Activated CD4-positive, alpha-beta T cell treated with anti-CD3 and anti-CD28 coated beads, Interleukin-2, amount 50 U/mL, for 4 hours (primary cell): Measurements from ENCODE around the gene ZFAND2A.
A peak's percentile ranks its signal among the peaks of the same experiment; 100 is the strongest.
"Not testable (repeated sequence)": the region's sequence is repeated elsewhere in the genome, so short reads cannot be mapped to it uniquely, and the experiment has no call there.

ENCODE experiments used
- DNase-seq, 2 experiments: peaks; one replicate each; pipeline ENCODE4 v3.0.0-alpha.2; 2020

Gene ZFAND2A

GRCh38 chr7:1150400-1151002 is 9.5 kb downstream of the ZFAND2A start:
- no peak for DNase-seq

- no peak for DNase-seq
Measured at GRCh38 chr7:1149351-1149794, 10.6 kb downstream of the ZFAND2A start.

DNA sequence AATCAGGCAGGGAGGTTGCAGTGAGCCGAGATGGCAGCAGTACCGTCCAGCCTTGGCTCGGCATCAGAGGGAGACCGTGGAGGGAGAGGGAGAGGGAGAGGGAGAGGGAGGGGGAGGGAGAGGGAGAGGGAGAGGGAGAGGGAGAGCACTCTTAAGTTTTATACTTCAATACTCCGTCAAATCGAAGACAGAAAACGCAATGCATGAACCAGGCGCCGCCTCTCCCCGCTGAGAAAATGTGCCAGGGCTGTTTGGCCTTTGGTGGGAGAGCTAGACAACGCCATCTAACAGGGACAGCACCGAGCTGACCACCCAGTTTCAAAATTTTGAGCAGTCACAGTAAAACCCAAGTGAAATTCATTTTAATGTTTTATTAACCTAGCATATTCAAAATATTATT is 12.1 kb downstream of the ZFAND2A start:
- not testable (repeated sequence) for DNase-seq

- no peak for DNase-seq
Measured at GRCh38 chr7:1144269-1144771, 15.7 kb downstream of the ZFAND2A start.

DNA sequence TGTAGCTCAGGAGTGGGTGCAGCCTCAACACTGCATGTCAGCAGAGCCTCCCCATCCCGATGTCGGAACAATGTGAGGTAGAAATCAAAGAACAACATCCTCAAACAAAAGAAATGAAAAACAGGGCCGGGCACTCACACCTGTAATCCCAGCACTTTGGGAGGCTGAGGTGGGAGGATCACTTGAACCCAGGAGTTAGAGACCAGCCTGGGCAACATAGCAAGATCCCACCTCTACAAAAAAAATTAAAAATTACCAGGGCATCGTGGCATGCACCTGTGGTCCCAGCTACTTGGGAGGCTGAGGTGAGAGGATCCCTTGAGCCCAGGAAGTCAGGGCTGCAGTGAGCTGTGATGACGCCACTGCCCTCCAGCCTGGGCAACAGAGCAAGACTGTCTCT is 17.0 kb downstream of the ZFAND2A start:
- DNase-seq: not testable (repeated sequence)

GRCh38 chr7:1142051-1142635 is 17.9 kb downstream of the ZFAND2A start:
- DNase-seq: no peak

DNA sequence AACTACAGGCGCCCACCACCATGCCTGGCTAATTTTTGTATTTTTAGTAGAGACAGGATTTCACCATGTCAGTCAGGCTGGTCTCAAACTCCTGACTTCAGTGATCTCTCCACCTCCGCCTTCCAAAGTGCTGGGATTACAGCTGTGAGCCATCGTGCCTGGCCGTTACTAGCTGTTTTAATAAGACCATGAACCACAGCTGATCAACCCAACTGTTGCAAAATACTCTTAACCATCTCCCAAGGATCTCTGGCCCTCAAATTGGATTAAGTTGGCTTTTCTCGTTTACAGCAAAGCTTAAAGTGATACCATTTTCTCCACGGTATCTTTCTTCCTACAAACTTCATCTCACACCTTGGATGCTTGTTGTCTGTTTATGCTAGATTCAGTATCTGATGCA is 18.3 kb downstream of the ZFAND2A start:
- DNase-seq: no peak

DNA sequence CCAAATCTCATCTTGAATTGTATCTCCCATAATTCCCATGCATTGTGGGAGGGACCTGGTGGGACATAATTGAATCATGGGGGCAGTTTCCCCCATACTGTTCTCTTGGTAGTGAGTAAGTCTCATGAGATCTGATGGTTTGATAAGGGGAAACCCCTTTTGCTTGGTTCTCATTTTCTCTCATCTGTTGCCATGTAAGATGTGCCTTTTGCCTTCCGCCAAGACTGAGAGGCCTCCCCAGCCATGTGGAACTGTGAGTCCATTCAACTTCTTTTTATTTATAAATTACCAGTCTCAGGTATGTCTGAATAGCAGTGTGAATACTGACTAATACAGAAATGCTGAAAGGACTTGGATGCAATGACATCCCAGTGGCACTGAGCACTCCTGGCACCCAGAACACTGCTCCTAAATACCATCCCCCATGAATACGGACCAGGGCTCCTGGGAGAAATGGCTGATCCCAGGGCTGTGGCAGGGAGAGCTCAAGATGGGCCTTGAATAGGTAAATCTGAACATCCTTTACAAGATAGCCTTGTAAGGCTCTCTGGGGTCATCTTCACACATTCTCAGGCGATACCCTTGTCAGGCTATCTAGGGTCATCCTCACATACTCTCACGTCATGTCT is 19.4 kb downstream of the ZFAND2A start:
- DNase-seq: no peak

DNA sequence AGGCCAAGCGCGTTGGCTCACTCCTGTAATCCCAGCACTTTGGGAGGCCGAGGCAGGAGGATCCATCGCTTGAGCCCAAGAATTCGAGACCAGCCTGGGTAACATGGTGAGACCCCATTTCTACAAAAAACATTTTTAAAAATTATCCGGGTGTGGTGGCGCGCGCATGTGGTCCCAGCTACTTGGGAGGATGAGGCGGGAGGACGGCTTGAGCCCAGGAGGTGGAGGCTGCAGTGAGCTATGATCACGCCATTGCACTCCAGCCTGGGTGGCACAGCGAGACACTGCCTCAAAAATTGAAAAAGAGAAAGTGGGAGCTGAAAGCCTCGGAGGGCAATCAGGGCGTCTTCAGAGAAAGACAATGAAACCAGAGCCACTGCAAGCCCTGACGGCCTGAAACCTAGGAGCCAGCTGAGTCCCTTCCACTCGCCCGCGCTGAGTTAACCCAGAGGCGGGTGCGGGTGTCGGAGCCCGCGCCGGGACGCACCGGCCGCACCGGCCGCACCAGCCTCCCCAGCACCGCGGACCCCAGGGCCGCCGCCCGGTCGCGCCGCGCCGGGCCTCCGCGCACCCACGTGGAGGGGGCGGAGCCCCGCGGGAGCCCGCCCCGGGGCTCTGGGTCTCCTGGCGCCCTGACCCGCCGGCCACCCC is 22.4 kb downstream of the ZFAND2A start:
- DNase-seq: peak in 1 of 2 experiments; percentile 12

- no peak for DNase-seq
Measured at GRCh38 chr7:1136841-1137516, 23.0 kb downstream of the ZFAND2A start.

GRCh38 chr7:1134951-1135350 is 25.0 kb downstream of the ZFAND2A start:
- no peak for DNase-seq

DNA sequence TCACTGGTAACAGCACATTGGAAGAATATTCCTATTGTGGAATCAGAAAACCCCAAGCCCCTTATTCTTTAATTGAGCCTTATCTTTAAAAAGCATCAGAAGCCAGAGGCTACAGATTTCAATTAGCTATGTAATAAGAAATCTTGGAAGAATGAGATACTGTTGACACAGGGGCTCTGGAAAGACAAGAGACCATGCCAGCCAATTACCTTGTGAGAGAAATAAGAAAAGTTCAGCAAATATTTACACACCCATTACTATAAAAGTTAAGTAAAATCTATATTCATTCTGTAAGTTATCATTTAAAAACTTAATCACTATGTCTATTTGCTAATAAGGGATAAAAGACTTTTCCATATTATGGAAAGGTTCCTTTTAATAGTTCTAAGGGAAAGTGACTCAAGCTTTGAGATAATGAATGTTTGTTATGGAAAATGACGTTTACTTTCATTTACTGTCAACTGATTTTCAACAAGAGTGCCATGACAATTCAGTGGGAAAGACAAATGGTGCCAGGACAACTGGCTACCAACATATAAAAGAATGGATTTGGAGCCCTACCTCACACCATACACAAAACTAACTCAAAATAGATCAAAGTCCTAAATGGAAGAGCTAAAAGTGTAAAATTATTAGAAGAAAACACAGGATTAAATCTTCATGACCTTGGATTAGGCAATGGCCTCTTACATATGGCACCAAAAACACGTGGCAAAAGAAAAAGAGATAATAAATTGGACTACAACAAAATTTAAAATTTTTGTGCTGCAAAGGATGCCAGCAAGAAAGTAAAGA is 28.3 kb downstream of the ZFAND2A start:
- no peak for DNase-seq

- DNase-seq: no peak
Measured at GRCh38 chr7:1130021-1130990, 29.7 kb downstream of the ZFAND2A start.

GRCh38 chr7:1129431-1129830 is 30.6 kb downstream of the ZFAND2A start:
- no peak for DNase-seq

DNA sequence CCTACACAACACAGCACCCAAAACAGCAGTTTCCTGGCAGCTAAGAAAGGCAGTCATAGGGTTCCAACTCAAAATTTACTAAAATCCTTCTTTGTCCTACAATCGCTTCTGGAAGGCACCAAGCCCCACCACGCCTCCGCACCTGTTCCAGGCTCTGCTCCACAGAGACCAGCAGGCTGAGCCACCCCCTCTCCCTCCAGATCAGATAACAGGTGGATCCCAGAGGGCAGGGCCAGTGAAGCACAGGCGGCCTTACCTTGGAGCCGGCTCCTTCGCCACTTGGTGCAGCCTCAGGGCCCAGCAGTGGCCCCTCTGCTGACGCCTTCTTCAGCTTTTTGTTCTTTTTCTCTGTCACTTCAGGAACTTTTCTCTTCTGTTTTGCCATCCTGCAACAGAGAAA is 33.0 kb downstream of the ZFAND2A start:
- no peak for DNase-seq

GRCh38 chr7:1125603-1125969 is 34.4 kb downstream of the ZFAND2A start:
- DNase-seq: no peak

DNA sequence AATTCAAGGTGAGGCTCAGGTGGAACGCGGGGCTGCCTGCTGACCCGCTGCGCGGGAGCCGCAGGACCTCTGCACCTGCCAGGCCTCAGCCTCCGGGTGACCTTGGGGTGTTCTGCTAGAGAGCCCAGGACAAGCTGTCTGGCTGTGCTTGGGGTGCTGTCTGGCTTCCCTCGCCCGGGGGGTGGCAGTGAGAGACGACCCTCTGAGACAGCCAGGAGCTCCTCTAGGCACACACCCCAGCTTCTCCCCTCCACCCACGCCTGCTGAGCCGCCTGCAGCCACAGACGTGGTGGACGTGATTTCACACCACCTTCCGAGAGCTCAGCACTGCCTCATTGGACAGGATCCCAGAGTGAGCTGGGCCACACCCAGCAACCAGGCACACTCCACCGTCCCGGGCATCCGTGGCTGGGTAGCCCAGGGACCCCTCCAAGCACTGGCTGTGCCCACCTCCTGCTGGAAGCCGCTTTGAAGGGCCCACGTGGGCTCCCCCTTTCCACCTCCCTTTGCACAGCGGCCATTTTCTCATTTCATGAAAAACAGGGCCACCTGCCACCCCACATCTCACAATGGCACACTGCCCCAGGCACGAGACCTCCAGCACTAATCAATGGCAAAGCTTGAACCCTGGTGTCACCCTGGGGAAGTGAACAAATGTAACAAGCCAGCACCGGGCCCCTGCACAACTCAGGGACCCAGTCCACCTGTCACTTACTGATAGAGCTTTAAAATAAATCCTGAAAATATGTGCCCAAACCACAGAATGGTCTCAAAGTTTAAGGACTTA is 35.0 kb downstream of the ZFAND2A start:
- DNase-seq: no peak

- DNase-seq: no peak
Measured at GRCh38 chr7:1124164-1124563, 35.8 kb downstream of the ZFAND2A start.

DNA sequence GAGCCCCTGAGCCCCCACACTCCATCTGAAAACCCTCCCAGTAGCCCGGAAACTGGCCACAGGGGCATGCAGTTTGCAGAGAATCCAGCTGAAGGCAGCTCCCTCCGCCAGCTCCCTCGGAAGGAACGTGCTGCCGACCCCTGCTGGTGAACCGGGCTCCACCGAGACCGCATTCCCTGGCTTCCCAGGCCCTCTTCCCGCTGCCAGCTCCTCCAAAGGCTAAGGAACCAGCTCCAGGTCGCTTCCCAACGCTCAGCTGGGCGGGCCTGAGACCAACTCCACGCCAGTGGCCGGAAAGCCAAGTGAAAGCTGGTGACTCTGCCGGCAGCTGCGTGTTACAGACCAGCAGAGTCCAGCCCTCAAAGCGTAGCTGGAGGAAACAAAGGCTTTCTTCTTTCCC is 36.3 kb downstream of the ZFAND2A start:
- no peak for DNase-seq

DNA sequence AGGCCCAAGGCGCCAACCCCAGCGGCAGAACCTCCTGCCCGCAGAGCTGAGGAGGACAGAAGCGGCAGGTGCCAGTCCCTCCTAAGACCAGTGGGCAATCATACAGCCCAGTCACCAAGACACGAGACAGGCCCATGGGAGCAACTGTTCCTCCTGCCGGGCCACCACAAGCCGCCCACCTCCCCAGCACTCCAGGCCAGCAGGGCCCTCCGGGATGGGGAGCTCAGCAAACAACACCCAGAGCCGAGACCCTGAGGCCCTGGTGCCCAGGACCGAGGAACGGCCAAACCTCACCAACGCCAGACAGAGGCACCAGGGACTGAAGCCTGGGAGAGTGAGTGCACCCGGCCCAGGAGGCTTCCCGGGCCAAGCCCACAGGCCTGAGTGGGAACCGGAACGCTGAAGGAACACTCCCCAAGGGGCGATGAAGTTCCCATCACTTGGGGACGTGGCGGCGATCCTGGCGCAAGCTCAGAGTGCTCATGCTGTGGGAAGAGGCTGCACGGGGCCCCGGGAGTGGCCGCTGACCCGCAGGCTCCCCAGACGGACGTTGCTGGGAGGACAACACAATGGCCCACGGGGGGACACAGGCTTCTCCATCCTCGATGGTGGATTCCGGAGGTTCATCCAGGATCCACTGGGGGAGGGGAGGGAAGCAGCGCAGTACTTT is 37.0 kb downstream of the ZFAND2A start:
- no peak for DNase-seq
